HG03571 (cell line): ENCODE data around the gene SEMA5A.

Experiments
- ATAC-seq: cut with Tn5 transposase; IDR thresholded peaks from one replicate; pipeline ENCODE4 v1.9.1; 2021; ENCODE audit not compliant: unreplicated experiment

Gene SEMA5A

GRCh38 chr5:9523090-9523823 is 22.6 kb downstream of the SEMA5A start:
- ATAC-seq: no peak

- ATAC-seq: no peak
Measured at GRCh38 chr5:9519537-9519936, 26.3 kb downstream of the SEMA5A start.

- no peak for ATAC-seq
Measured at GRCh38 chr5:9516591-9516990, 29.3 kb downstream of the SEMA5A start.

GRCh38 chr5:9515436-9515835 is 30.4 kb downstream of the SEMA5A start:
- ATAC-seq: no peak

GRCh38 chr5:9514968-9515367 is 30.9 kb downstream of the SEMA5A start:
- no peak for ATAC-seq

GRCh38 chr5:9513827-9514226 is 32.0 kb downstream of the SEMA5A start:
- no peak for ATAC-seq

GRCh38 chr5:9512457-9512856 is 33.4 kb downstream of the SEMA5A start:
- ATAC-seq: no peak

GRCh38 chr5:9507974-9508373 is 37.9 kb downstream of the SEMA5A start:
- ATAC-seq: no peak

- ATAC-seq: no peak
Measured at GRCh38 chr5:9505225-9505624, 40.6 kb downstream of the SEMA5A start.

GRCh38 chr5:9502864-9503263 is 43.0 kb downstream of the SEMA5A start:
- ATAC-seq: no peak

- ATAC-seq: no peak
Measured at GRCh38 chr5:9502050-9502834, 43.6 kb downstream of the SEMA5A start.

GRCh38 chr5:9500625-9501024 is 45.2 kb downstream of the SEMA5A start:
- ATAC-seq: no peak

- ATAC-seq: no peak
Measured at GRCh38 chr5:9500193-9500592, 45.7 kb downstream of the SEMA5A start.

GRCh38 chr5:9499498-9499876 is 46.4 kb downstream of the SEMA5A start:
- ATAC-seq: no peak

GRCh38 chr5:9498541-9499497 is 47.1 kb downstream of the SEMA5A start:
- no peak for ATAC-seq

- no peak for ATAC-seq
Measured at GRCh38 chr5:9497347-9497746, 48.5 kb downstream of the SEMA5A start.

- no peak for ATAC-seq
Measured at GRCh38 chr5:9496801-9497200, 49.1 kb downstream of the SEMA5A start.

GRCh38 chr5:9495121-9495520 is 50.8 kb downstream of the SEMA5A start:
- no peak for ATAC-seq

- ATAC-seq: no peak
Measured at GRCh38 chr5:9494301-9494700, 51.6 kb downstream of the SEMA5A start.

GRCh38 chr5:9490494-9491097 is 55.3 kb downstream of the SEMA5A start:
- ATAC-seq: no peak

GRCh38 chr5:9483779-9484178 is 62.1 kb downstream of the SEMA5A start:
- no peak for ATAC-seq
